Glutamatergic neuron (in vitro differentiated cells): ENCODE data around the gene ELAC1. TPM values are rescaled to one million over a fixed set of nuclear protein-coding genes. Genes with fewer than 3 reads are reported as not detected.

ENCODE experiments used
- DNase-seq: peaks from one replicate; pipeline ENCODE4 v3.0.0; 2022
- H3K27ac Mint-ChIP-seq: one replicate; pipeline ENCODE4 v1.8.0; 2020; ENCODE audit warnings: mild to moderate bottlenecking, mixed read lengths, inconsistent platforms; ENCODE audit not compliant: unreplicated experiment
- H3K27me3 Mint-ChIP-seq: one replicate; pipeline ENCODE4 v1.8.0; 2020; ENCODE audit warnings: mild to moderate bottlenecking, moderate library complexity, mixed read lengths, inconsistent platforms; ENCODE audit not compliant: unreplicated experiment
- H3K36me3 Mint-ChIP-seq: one replicate; pipeline ENCODE4 v1.8.0; 2020; ENCODE audit warnings: mild to moderate bottlenecking, mixed read lengths, inconsistent platforms; ENCODE audit not compliant: unreplicated experiment
- H3K4me1 Mint-ChIP-seq: one replicate; pipeline ENCODE4 v1.8.0; 2020; ENCODE audit warnings: mild to moderate bottlenecking, low read depth, mixed read lengths, inconsistent platforms; ENCODE audit not compliant: unreplicated experiment
- H3K4me3 Mint-ChIP-seq: one replicate; pipeline ENCODE4 v1.8.0; 2020; ENCODE audit warnings: mild to moderate bottlenecking, mixed read lengths, inconsistent platforms; ENCODE audit not compliant: unreplicated experiment
- H3K9me3 Mint-ChIP-seq: one replicate; pipeline ENCODE4 v1.8.0; 2020; ENCODE audit warnings: mild to moderate bottlenecking, moderate library complexity, mixed read lengths, inconsistent platforms; ENCODE audit not compliant: unreplicated experiment
- total RNA-seq: library from RNA; stranded (reverse); fragmentation: NEBNext Ultra II Directional; extraction: Animal tissue kit (Norgen Biotek cat#: 25700); gene quantifications from one replicate; pipeline ENCODE4 v1.2.1, GENCODE V29; 2021; ENCODE audit not compliant: unreplicated experiment
- TF ChIP-seq, protein P1 (sequence below): fragments of 200-600 bp; sonication (generic); IDR thresholded peaks from one replicate; pipeline ENCODE4 v1.5.0; 2021; ENCODE audit not compliant: partially characterized antibody, unreplicated experiment

Gene ELAC1
- total RNA-seq, 1 donor from 2014 or later = 9.2 TPM

DNA sequence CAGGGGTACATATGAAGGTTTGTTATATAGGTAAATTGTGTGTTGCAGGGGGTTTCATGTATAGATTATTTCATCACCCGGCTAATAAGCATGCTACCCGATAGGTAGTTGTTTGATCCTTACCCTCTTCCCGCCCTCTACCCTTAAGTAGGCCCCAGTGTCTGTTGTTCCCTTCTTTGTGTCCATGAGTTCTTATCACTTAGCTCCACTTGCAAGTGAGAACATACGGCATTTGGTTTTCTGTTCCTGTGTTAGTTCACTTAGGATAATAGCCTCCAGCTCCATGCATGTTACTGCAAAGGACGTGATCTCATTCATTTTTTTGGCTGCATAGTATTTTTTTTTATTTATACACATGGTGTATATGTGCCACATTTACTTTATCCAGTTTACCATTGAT, 34.2 kb upstream of the ELAC1 start:
- DNase-seq = no peak
- no peaks in the 10 kb centered on the region for H3K36me3 Mint-ChIP-seq
- H3K27ac Mint-ChIP-seq = no peak overlapping the region
- H3K27me3 Mint-ChIP-seq = no peaks in the 10 kb centered on the region
- no peaks in the 10 kb centered on the region for H3K9me3 Mint-ChIP-seq
- no peaks in the 10 kb centered on the region for H3K4me1 Mint-ChIP-seq
- H3K4me3 Mint-ChIP-seq = no peak overlapping the region
- TF ChIP-seq, protein P1, sequence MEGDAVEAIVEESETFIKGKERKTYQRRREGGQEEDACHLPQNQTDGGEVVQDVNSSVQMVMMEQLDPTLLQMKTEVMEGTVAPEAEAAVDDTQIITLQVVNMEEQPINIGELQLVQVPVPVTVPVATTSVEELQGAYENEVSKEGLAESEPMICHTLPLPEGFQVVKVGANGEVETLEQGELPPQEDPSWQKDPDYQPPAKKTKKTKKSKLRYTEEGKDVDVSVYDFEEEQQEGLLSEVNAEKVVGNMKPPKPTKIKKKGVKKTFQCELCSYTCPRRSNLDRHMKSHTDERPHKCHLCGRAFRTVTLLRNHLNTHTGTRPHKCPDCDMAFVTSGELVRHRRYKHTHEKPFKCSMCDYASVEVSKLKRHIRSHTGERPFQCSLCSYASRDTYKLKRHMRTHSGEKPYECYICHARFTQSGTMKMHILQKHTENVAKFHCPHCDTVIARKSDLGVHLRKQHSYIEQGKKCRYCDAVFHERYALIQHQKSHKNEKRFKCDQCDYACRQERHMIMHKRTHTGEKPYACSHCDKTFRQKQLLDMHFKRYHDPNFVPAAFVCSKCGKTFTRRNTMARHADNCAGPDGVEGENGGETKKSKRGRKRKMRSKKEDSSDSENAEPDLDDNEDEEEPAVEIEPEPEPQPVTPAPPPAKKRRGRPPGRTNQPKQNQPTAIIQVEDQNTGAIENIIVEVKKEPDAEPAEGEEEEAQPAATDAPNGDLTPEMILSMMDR = no peak

DNA sequence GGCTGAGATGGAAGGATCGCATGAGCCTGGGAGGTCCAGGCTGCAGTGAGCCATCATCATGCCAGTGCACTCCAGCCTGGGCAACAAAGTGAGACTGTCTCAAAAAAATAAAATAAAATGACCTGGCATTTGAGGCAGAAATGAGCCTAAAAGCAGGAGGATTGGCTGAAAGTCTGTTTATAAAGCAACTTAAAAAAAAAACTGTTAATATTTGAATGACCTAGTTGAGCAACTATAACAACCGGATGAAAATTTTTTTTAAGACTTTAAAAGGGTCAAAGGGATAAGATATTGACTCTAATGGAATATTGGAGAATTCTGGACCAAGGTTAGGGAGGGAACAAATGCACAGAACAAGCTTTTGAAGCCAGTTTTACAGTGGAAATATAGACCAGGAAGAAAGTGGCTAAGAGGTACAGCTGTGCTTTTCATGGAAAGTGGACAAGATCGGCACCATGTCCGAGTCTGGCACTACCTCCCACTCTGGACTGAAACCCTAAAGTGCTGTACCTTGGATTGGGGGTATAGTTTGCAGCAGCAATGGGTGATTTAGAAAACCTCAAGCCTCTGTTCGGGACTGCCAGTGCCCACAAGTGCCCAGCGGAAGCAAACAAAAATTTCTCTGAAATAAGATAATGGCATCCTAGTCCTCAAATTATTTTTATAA, 33.2 kb upstream of the ELAC1 start:
- no peak for DNase-seq
- TF ChIP-seq, protein P1 = no peak
- Mint-ChIP-seq H3K27ac (no peak overlapping the region), H3K4me1 (no peaks in the 10 kb centered on the region), H3K36me3 (no peaks in the 10 kb centered on the region), H3K9me3 (no peaks in the 10 kb centered on the region), H3K27me3 (no peaks in the 10 kb centered on the region), H3K4me3 (no peak overlapping the region)

DNA sequence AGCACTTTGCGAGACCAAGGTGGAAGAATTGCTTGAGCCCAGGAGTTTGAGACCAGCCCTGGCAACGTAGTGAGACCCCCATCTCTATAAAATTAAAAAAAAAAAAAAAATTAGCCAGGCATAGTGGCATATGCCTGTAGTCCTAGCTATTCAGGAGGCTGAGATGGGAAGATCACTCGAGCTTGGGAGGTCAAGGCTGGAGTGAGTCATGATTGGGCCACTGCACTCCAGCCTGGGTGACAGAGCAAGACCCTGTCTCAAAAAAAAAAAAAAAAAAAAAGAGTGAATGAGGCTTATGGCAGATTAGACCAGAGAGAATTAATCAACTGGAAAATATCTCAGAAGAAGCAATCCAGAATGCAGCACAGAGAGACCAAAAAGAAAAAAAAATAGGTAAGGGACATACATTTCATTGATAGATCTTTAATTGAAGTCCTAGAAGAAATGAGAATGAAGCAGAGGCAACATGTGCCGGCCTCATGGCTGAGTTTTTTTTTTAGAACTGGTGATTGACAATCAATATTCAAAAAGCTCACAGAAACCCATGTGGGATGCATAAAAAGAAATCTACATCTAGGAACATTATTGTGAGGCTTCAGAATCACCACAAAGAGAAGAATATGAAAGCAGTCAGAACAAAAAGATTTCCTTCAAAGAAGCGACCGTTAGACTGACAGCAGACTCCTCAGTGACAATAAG, 32.2 kb upstream of the ELAC1 start:
- no peaks in the 10 kb centered on the region for H3K9me3 Mint-ChIP-seq
- TF ChIP-seq, protein P1 = no peak
- H3K4me1 Mint-ChIP-seq = no peaks in the 10 kb centered on the region
- DNase-seq = no peak
- H3K4me3 Mint-ChIP-seq = no peak overlapping the region
- no peak overlapping the region for H3K27ac Mint-ChIP-seq
- no peaks in the 10 kb centered on the region for H3K36me3 Mint-ChIP-seq
- no peaks in the 10 kb centered on the region for H3K27me3 Mint-ChIP-seq

DNA sequence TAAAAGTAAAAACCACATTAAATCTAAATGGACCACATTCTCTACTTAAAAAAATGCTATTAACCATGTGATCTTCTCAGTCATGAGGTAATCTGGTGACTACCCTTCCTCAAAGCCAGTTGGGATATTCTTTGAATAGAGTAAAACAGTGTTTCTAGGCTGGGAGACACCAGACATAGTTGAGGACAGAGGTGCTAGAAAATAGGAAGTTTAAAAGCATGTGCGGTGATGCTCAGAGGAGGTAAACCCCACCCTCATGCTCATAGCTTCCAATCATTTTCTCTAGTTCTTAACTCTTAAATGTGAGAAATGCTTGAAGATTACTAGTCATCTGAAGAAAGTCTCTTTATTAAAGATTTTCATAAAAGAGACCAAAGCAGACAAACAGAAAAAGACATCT, 30.7 kb upstream of the ELAC1 start:
- Mint-ChIP-seq H3K4me3 (no peak overlapping the region), H3K27ac (no peak overlapping the region), H3K4me1 (no peaks in the 10 kb centered on the region), H3K27me3 (no peaks in the 10 kb centered on the region), H3K36me3 (no peaks in the 10 kb centered on the region), H3K9me3 (no peaks in the 10 kb centered on the region)
- TF ChIP-seq, protein P1 = no peak
- DNase-seq = no peak

DNA sequence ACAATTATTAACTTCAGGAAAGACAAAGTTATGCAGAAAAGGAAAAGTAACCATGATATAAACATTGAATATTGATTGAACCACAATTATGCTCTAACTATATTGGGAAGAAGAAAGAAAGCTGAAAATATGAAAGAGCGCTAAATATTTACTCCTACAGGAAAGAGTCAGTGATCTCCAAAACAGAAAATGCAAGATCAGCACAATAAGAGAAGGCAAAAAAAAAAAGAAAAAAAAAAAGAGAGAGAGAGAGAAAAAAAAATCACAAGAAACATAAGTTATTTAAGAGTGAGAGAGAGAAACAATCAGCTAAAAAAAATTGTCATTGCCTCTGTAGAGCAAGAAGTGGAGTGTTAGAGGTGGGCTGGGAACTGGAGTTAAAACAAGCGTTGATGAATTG, 28.9 kb upstream of the ELAC1 start:
- TF ChIP-seq, protein P1 = no peak
- H3K36me3 Mint-ChIP-seq = no peaks in the 10 kb centered on the region
- H3K27me3 Mint-ChIP-seq = no peaks in the 10 kb centered on the region
- H3K27ac Mint-ChIP-seq = no peak overlapping the region
- H3K9me3 Mint-ChIP-seq = no peaks in the 10 kb centered on the region
- H3K4me3 Mint-ChIP-seq = no peak overlapping the region
- no peak for DNase-seq
- no peaks in the 10 kb centered on the region for H3K4me1 Mint-ChIP-seq
